Karpas-422 (cell line): ENCODE measurements around the gene CCNI2. TPM values are rescaled to one million over a fixed set of nuclear protein-coding genes. Genes with fewer than 3 reads are reported as not detected.

Experiments
- DNase-seq: peaks from one replicate; pipeline ENCODE4 v3.0.0-alpha.2; 2015
- H2AFZ ChIP-seq: fragments of 200-600 bp; sonication (generic); 2 replicates; pipeline ENCODE4 v1.6.1; 2014; ENCODE audit warnings: antibody characterized with exemption, low read length, mixed read lengths
- H3K27ac ChIP-seq: fragments of 200-600 bp; sonication (generic); 2 replicates; pipeline ENCODE4 v1.5.1; 2014; ENCODE audit warnings: mild to moderate bottlenecking, low read length, moderate library complexity
- H3K27me3 ChIP-seq: fragments of 200-600 bp; sonication (generic); 2 replicates; pipeline ENCODE4 v1.6.1; 2014; ENCODE audit warnings: low read length, mixed read lengths
- H3K36me3 ChIP-seq: fragments of 200-600 bp; sonication (generic); 2 replicates; pipeline ENCODE4 v1.6.1; 2014; ENCODE audit warnings: low read length, mixed read lengths; ENCODE audit not compliant: insufficient read depth
- H3K4me1 ChIP-seq: fragments of 200-600 bp; sonication (generic); 2 replicates; pipeline ENCODE4 v1.6.1; 2014; ENCODE audit warnings: mild to moderate bottlenecking, low read length, mixed read lengths
- H3K4me2 ChIP-seq: fragments of 200-600 bp; sonication (generic); 2 replicates; pipeline ENCODE4 v1.6.1; 2014; ENCODE audit warnings: low read length, low read depth, mild to moderate bottlenecking; ENCODE audit not compliant: poor library complexity, severe bottlenecking
- H3K4me3 ChIP-seq: fragments of 200-600 bp; sonication (generic); 2 replicates; pipeline ENCODE4 v1.5.1; 2014; ENCODE audit warnings: mild to moderate bottlenecking, antibody characterized with exemption, low read length, mixed read lengths
- H3K79me2 ChIP-seq: fragments of 200-600 bp; sonication (generic); 2 replicates; pipeline ENCODE4 v1.6.1; 2014; ENCODE audit warnings: mild to moderate bottlenecking, low read length, mixed read lengths
- H3K9ac ChIP-seq: fragments of 200-600 bp; sonication (generic); 2 replicates; pipeline ENCODE4 v1.6.0; 2014; ENCODE audit warnings: low read length
- H3K9me2 ChIP-seq: fragments of 200-600 bp; sonication (generic), shearing (Covaris generic); replicated peaks from 2 replicates; pipeline ENCODE4 v1.6.0; 2014; ENCODE audit warnings: mild to moderate bottlenecking, low read length, moderate library complexity; ENCODE audit not compliant: insufficient read depth
- H3K9me3 ChIP-seq: fragments of 300-700, 200-600 bp; sonication (generic); 2 replicates; pipeline ENCODE4 v1.6.1; 2014; ENCODE audit warnings: low read length, mixed read lengths
- H4K20me1 ChIP-seq: fragments of 200-600 bp; sonication (generic); 2 replicates; pipeline ENCODE4 v1.6.1; 2014; ENCODE audit warnings: mild to moderate bottlenecking, antibody characterized with exemption, low read length, low read depth; ENCODE audit not compliant: insufficient read depth
- total RNA-seq: library from RNA; depleted of rRNA; stranded (reverse); fragments of >200 nt; shearing (Covaris generic); gene quantifications from 2 replicates; pipeline ENCODE4 v1.2.3, GENCODE V29; 2014; ENCODE audit warnings: low replicate concordance

Gene CCNI2
- total RNA-seq, 1 experiment from 2014 or later = 0.15 TPM

DNA sequence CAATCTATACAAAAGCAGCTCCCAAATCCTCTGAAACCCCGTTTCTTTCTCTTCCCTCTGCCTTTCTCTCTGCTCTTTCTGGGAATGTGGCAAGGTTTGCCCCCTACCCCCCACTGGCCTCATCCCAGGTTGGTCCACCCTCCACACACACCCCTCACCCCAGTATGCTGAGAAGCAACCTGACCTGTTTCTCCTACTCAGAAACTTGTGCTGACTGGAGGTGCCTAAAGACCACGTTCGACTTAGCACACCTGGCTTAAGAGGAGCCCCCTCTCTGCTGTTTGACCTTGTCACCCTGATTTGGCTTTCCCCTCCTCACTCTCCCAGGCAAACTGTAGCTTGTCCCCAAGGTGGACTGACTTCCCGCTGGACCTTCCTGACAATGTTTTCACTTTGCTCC lies 30.9 kb downstream of the CCNI2 start:
- peaks cover 4% of the 10 kb centered on the region; the same call in 1 of the 2 replicates for H3K4me1 ChIP-seq
- no peak overlapping the region for H3K4me3 ChIP-seq
- no peak overlapping the region for H2AFZ ChIP-seq
- H3K27me3 ChIP-seq = no peaks in the 10 kb centered on the region
- no peaks in the 10 kb centered on the region for H3K79me2 ChIP-seq
- H3K36me3 ChIP-seq = no peaks in the 10 kb centered on the region
- H3K9me2 ChIP-seq = no peaks in the 10 kb centered on the region
- H3K27ac ChIP-seq = no peak overlapping the region
- no peak for DNase-seq
- H3K9me3 ChIP-seq = no peaks in the 10 kb centered on the region
- H4K20me1 ChIP-seq = no peaks in the 10 kb centered on the region
- H3K9ac ChIP-seq = no peak overlapping the region
- H3K4me2 ChIP-seq = no peak overlapping the region

DNA sequence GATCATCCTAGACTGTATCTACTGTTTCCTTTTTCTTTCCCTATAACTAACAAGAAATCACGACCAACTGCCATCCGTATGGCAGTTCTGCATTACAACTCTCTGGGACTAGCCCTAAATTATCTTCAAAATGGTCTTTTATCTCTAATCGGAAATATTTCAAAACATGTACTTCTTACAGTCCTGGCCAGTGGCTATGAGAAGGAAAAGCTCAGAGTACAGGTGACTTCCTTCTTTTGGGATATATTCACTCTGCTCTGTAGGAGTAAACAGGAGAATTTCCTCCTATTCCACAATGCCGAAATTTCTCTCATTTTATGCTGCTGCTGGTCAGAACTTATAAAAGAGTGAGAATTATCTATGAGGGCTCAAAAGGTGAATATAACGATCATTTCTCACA lies 31.6 kb downstream of the CCNI2 start:
- H4K20me1 ChIP-seq = no peaks in the 10 kb centered on the region
- no peaks in the 10 kb centered on the region for H3K79me2 ChIP-seq
- H3K9me3 ChIP-seq = no peaks in the 10 kb centered on the region
- H3K27me3 ChIP-seq = no peaks in the 10 kb centered on the region
- H3K4me2 ChIP-seq = no peak overlapping the region
- peaks cover 4% of the 10 kb centered on the region; the same call in 1 of the 2 replicates for H3K4me1 ChIP-seq
- no peaks in the 10 kb centered on the region for H3K9me2 ChIP-seq
- H3K27ac ChIP-seq = no peak overlapping the region
- no peak overlapping the region for H3K4me3 ChIP-seq
- H3K9ac ChIP-seq = no peak overlapping the region
- DNase-seq = no peak
- no peaks in the 10 kb centered on the region for H3K36me3 ChIP-seq
- H2AFZ ChIP-seq = no peak overlapping the region

DNA sequence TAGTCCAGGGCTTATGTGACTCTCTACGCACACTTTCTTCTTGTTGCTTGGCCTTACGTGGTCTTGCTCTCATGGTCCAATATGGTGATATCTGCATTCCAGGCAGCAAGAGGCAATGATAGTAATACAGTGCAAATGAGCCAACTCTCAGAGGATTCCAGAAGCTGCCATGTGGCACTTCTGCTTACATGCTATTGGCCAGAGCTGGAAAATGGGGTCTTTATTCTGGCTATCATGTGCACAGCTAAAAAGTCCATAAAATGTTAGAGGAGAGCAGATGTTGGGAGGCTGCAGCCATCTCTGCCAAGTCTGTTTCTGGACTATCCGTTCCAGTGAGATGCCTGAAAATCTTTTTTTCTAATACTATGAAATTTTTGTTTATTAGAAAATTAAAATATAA lies 32.7 kb downstream of the CCNI2 start:
- no peak overlapping the region for H3K4me2 ChIP-seq
- no peak overlapping the region for H3K4me3 ChIP-seq
- no peaks in the 10 kb centered on the region for H3K9me3 ChIP-seq
- no peak overlapping the region for H2AFZ ChIP-seq
- H3K36me3 ChIP-seq = no peaks in the 10 kb centered on the region
- H3K27ac ChIP-seq = no peak overlapping the region
- H3K79me2 ChIP-seq = no peaks in the 10 kb centered on the region
- no peaks in the 10 kb centered on the region for H3K27me3 ChIP-seq
- no peaks in the 10 kb centered on the region for H3K9me2 ChIP-seq
- H4K20me1 ChIP-seq = no peaks in the 10 kb centered on the region
- DNase-seq = no peak
- H3K4me1 ChIP-seq = peaks cover 4% of the 10 kb centered on the region; the same call in 1 of the 2 replicates
- no peak overlapping the region for H3K9ac ChIP-seq

DNA sequence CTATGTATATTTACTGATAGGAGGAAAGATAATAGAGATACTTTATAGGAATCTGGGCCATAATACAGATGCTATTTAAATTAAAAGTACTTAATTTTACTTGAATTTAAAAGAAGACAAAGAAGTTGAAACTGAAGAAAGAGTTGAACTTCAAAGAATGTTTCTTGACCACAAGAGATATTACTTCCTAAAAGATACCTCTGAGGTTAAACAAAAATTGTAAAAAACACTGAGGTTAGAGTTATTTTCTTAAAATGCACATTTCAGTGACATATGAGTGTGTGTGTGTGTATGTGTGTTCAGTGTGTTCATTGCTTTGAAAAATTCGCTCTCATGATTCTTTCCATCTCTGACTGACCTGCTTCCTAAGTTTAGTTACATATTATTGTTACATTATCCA lies 33.4 kb downstream of the CCNI2 start:
- Histone ChIP-seq H3K4me2 (no peak overlapping the region), H3K9ac (no peak overlapping the region), H3K4me3 (no peak overlapping the region), H3K27ac (no peak overlapping the region), H3K36me3 (no peaks in the 10 kb centered on the region), H4K20me1 (no peaks in the 10 kb centered on the region), H3K27me3 (no peaks in the 10 kb centered on the region), H3K4me1 (peaks cover 4% of the 10 kb centered on the region; the same call in 1 of the 2 replicates), H3K79me2 (no peaks in the 10 kb centered on the region), H3K9me2 (no peaks in the 10 kb centered on the region), H2AFZ (no peak overlapping the region), H3K9me3 (no peaks in the 10 kb centered on the region)
- DNase-seq = no peak

DNA sequence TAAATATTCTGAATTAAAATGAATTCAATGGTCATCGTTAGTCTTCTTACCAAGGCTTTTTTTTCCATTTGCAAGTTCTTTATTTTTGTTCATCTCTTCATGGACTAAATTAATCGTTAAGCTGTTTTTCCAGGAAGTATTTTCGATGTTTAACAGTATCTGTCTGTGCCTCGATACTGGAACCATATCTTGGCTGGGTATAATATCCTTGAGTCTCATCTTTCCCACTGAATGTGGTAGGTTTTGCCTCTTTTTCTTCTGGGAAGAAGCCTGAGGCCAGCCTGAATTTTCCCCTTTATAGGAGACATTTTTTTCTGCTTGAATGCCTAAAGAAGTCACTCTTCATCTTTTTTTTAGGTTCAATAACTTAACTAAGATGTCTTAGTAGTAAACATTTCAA lies 33.8 kb downstream of the CCNI2 start:
- Histone ChIP-seq H3K9ac (no peak overlapping the region), H3K9me3 (no peaks in the 10 kb centered on the region), H3K79me2 (no peaks in the 10 kb centered on the region), H3K9me2 (no peaks in the 10 kb centered on the region), H3K4me1 (peaks cover 4% of the 10 kb centered on the region; the same call in 1 of the 2 replicates), H3K27ac (no peak overlapping the region), H4K20me1 (no peaks in the 10 kb centered on the region), H3K4me3 (no peak overlapping the region), H3K4me2 (no peak overlapping the region), H3K27me3 (no peaks in the 10 kb centered on the region), H2AFZ (no peak overlapping the region), H3K36me3 (no peaks in the 10 kb centered on the region)
- DNase-seq = no peak

DNA sequence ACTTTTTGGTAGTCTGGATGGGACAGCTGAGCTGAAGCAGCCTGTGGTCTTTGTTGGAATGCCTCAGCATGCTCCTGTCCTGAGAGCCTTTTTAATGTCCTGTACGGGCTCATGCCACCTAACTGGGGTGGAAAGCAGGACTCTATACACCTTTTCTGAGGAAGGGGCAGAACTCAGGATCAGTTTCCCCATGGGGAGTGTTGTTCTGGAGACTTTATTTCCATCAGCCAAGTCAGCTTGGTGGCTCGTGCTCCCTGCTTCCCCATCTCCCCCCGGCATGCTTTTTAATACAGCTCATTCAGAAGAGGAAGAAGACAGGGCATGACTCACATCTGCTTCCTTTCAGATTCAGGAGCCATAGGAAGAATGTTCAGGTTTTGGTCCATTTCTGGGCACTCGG lies 34.9 kb downstream of the CCNI2 start:
- Histone ChIP-seq H3K36me3 (no peaks in the 10 kb centered on the region), H3K9me2 (no peaks in the 10 kb centered on the region), H4K20me1 (no peaks in the 10 kb centered on the region), H3K9ac (no peak overlapping the region), H2AFZ (no peak overlapping the region), H3K4me1 (peaks cover 4% of the 10 kb centered on the region; the same call in 1 of the 2 replicates), H3K79me2 (no peaks in the 10 kb centered on the region), H3K27ac (no peak overlapping the region), H3K27me3 (no peaks in the 10 kb centered on the region), H3K9me3 (no peaks in the 10 kb centered on the region), H3K4me3 (no peak overlapping the region), H3K4me2 (no peak overlapping the region)
- no peak for DNase-seq

DNA sequence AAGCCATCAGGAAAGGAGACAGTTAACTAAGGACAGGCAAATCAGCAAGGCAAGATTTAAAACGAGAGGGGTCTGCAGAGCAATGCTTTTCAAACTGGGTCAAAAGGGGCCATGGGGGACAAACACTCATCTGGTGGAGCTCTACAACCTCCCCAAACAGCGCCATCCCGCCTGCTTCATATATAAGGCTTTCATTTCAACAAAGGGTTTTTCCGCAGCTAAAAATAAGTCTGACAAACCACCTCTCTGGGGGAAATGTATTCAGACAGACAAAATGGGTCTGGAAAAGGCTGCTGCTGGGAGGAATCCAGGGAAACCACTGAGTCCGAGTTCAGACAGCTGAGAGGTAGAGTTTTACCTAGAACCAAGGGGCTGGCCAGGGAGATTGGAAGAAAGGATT lies 38.1 kb downstream of the CCNI2 start:
- H3K4me2 ChIP-seq = no peak overlapping the region
- no peaks in the 10 kb centered on the region for H3K27me3 ChIP-seq
- no peak overlapping the region for H2AFZ ChIP-seq
- H3K4me1 ChIP-seq = no peaks in the 10 kb centered on the region
- H3K27ac ChIP-seq = no peak overlapping the region
- no peak for DNase-seq
- no peaks in the 10 kb centered on the region for H4K20me1 ChIP-seq
- no peaks in the 10 kb centered on the region for H3K79me2 ChIP-seq
- no peaks in the 10 kb centered on the region for H3K36me3 ChIP-seq
- H3K4me3 ChIP-seq = no peak overlapping the region
- H3K9ac ChIP-seq = no peak overlapping the region
- H3K9me2 ChIP-seq = no peaks in the 10 kb centered on the region
- H3K9me3 ChIP-seq = no peaks in the 10 kb centered on the region

DNA sequence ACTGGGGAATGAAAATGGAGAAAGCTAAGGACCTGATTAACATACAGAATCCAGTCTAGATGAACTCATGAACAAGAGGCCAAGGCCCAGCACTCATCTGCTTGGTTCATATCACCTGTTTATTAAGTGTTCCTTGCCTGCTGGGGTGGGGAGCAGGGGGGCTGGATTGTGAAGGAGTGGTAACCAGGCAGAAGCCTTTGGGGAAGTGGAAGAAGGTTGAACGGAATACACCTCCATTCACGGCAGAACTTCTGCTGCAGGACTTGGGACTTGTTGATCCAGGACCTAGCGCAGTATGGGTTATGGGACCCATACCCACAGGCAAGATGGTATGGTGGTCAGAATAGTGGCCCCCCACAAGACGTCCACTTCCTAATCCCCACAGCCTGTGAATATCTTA lies 38.6 kb downstream of the CCNI2 start:
- Histone ChIP-seq H3K4me2 (no peak overlapping the region), H2AFZ (no peak overlapping the region), H3K9me2 (no peaks in the 10 kb centered on the region), H3K9me3 (no peaks in the 10 kb centered on the region), H3K27ac (no peak overlapping the region), H3K27me3 (no peaks in the 10 kb centered on the region), H3K9ac (no peak overlapping the region), H4K20me1 (no peaks in the 10 kb centered on the region), H3K36me3 (no peaks in the 10 kb centered on the region), H3K4me1 (no peaks in the 10 kb centered on the region), H3K4me3 (no peak overlapping the region), H3K79me2 (no peaks in the 10 kb centered on the region)
- DNase-seq = no peak

DNA sequence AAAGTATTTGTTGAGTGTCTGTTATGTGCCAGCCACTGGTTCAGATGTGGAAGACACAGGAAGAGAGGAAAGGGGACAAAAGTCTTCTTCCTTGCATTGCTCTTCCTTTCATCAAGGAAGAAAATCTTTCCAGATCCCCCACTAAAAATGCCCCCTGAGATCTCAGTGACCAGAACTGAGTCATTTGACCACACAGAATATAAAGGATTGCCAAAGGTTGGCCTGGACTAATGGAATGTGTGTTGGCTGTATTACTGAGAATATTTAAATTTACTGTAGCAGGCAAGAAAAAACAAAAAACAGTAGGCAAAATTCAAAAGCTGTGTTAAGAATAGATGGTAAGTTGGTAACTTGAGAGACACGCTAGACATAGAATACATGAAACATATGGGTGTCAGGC lies 39.9 kb downstream of the CCNI2 start:
- H2AFZ ChIP-seq = no peak overlapping the region
- no peak overlapping the region for H3K4me3 ChIP-seq
- no peaks in the 10 kb centered on the region for H3K4me1 ChIP-seq
- H3K9me3 ChIP-seq = no peaks in the 10 kb centered on the region
- no peak for DNase-seq
- H3K4me2 ChIP-seq = no peak overlapping the region
- H3K27ac ChIP-seq = no peak overlapping the region
- H3K79me2 ChIP-seq = no peaks in the 10 kb centered on the region
- no peaks in the 10 kb centered on the region for H4K20me1 ChIP-seq
- no peaks in the 10 kb centered on the region for H3K27me3 ChIP-seq
- no peak overlapping the region for H3K9ac ChIP-seq
- no peaks in the 10 kb centered on the region for H3K9me2 ChIP-seq
- no peaks in the 10 kb centered on the region for H3K36me3 ChIP-seq
